ENCODE measurements around the gene TUBA4A.
"Not testable (repeated sequence)": the region's sequence is repeated elsewhere in the genome, so short reads cannot be mapped to it uniquely, and the experiment has no call there.

The TUBA4A gene

GRCh38 chr2:219253753-219254589, at the start of gene TUBA4A:
TSS of gene TUBA4A (minus strand) at chr2:219253918. CDS start at chr2:219253858, 60 bp downstream.
- DNase-seq: peak; percentile 73

DNA sequence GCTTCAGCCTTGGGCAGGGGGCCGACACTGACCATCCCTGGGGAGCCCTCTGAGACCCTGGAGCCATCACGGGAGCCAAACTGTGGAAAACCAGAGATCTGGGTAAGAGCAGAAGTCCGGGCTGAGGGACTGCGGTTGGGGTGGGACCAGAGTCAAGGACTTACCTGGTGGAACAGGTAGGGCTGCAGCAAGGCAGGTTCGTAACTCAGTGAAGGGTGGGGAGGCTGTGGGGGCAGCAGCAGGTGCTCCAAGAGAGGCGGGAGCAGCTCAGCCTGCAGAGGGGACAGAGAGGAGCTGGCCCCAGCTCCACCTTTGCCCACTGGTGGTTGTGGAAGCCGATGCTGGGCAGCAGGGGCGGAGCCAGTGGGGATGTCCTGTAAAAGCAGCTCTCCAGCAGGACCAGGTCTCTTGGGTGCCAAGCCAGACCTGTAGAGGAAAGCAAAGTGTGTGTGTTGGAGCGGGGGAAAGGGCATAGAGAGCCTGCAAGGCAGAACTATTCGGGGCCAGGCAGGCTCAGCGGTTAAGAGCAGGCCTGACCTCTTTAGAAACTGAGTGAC, 48.8 kb upstream of the TUBA4A start:
- DNase-seq: no peak

GRCh38 chr2:219300022-219300421, 46.3 kb upstream of the TUBA4A start:
- no peak for DNase-seq

- no peak for DNase-seq
Observed at GRCh38 chr2:219299372-219299760, 45.6 kb upstream of the TUBA4A start.

DNA sequence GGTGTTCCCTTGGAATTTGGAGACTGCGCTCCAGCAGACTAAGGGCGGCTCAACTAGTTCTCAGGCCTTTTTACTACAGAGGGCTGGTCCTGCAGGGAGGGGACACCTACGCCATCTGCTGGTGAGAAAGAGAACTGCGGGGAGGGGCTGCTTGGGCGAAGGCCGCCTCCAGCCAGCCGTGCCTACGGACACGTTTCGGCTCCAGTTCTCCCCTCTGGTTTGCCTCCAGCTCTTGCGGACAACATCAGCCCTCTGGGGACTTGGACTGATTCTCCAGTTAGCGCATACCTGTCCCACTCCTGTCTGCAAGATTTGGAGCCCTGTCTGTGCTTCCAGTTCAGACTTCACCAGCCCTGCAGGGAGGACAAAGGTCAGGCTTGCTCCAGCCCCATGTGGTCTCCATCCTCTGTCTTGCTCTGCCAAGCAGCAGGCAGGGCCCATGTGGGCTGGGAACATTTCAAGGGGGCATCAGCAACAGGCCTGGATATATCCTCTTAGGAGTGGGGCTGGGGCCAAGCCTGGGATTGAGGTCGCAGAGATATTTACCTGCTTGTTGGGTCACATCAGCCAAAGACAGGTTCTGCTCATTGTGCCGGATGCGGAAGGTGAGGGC, 45.1 kb upstream of the TUBA4A start:
- peak; percentile 66 for DNase-seq

- no peak for DNase-seq
Observed at GRCh38 chr2:219297766-219298456, 44.2 kb upstream of the TUBA4A start.

DNA sequence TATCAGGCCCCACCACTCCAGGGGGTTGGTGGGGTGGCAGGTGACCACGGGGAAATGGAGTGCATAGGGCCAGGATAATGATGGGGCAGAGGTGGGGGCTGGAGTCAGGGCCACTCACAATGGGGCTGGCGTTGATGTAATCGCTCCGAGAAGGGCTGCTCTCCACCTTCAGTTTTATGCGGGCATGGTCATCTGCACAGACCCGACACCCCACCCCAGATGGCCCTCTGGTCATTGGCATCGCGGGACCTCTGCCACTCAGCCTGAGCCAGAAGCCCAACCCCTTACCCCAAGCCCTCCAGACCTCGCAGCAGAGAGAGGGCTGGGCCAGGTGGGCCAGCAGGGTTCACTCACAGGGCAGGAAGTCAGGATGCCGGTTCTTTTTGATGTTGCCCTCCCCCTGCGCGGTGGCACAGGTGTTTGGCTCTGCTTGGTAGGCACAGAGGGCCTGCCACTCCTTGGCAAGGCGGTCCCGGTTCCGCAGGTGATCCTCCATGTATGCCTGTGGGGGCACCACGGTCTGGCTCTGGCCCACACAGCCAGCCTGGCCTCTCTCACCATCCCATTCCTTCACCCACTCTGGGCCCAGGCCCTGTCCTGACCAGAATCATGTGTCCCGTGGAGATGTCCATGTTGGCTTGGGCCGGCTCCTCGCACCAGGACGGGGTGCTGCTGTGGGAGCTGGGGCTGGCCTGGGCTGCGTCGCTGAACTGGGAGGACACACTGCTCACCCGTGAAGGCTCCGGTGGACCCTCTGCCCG, 43.1 kb upstream of the TUBA4A start:
- no peak for DNase-seq

- DNase-seq: no peak
Observed at GRCh38 chr2:219296142-219296541, 42.4 kb upstream of the TUBA4A start.

GRCh38 chr2:219294356-219295351, 40.9 kb upstream of the TUBA4A start:
- peak; percentile 80 for DNase-seq

GRCh38 chr2:219293736-219294231, 40.1 kb upstream of the TUBA4A start:
- DNase-seq: no peak

DNA sequence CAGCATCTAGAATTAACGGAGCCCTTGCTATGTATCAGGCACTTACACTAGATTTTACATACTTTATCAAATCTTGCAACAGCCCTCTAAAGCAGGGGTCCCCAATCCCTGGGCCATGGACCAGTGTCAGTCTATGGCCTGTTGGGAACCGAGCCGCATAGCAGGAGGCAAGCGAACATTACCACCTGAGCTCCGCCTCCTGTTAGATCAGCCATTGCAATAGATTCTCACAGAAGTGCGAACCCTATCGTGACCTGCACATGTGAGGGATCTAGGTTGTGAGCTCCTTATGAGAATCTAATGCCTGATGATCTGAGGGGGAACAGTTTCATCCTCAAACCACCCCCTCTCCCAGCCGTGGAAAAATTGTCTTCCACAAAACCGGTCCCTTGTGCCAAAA, 38.9 kb upstream of the TUBA4A start:
- no peak for DNase-seq

GRCh38 chr2:219291910-219292490, 38.3 kb upstream of the TUBA4A start:
- DNase-seq: no peak

DNA sequence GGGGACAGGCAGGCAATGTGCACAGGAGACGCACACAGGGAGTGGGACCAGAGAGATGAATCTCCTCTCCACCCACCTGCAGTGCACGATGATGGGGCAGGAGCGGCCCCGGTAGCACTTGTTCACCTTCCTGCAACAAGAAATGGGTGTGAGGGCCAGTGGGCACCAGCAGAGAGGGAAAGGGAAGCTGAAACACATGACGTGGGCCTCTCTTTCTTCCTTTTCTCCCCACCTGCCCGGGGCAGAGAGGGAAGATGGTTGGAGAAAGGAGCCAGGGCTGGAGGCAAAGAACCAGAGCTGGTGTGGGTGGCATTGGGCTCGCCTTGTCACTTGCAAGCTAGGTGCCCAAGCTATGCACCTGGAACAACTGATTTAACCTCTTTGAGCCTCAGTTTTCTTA, 37.7 kb upstream of the TUBA4A start:
- DNase-seq: no peak

DNA sequence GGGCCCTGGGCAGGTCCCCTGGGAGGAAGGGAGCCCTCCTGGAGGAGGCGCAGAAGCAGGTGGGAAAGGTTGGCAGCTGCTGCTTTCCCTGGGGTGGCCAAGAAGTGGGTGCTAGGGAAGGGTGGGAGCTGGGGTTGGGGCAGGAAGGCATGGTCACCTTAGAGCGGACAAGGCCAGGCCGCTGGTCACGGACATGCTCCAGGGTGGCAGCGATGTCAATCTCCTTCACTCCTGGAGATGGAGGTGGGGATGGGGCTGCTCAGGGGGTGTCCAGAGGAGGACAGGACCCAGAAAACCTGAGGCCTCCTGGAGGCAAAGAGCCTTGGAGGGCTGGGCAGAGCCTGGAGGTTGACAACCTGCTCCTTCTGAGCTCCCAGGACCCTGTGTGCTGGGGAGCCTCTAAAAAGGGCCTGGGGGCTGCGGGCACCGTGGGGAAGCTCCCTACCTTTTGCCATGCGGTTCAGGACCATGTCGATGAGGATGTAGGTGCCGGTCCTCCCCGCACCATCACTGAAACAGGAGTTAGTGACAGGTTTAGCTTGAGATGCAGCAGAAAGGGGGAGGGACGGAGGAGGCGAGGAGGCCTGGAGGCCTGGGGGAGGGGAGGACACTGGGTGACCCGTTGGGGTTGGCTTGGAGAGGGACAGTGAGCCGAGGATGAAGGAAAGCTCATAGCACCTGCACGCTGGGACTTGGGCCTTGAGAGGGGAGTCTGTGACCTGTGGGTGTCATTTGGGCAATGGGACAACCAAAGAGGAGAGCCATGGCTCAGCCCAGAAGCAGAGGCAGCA, 36.9 kb upstream of the TUBA4A start:
- no peak for DNase-seq

DNA sequence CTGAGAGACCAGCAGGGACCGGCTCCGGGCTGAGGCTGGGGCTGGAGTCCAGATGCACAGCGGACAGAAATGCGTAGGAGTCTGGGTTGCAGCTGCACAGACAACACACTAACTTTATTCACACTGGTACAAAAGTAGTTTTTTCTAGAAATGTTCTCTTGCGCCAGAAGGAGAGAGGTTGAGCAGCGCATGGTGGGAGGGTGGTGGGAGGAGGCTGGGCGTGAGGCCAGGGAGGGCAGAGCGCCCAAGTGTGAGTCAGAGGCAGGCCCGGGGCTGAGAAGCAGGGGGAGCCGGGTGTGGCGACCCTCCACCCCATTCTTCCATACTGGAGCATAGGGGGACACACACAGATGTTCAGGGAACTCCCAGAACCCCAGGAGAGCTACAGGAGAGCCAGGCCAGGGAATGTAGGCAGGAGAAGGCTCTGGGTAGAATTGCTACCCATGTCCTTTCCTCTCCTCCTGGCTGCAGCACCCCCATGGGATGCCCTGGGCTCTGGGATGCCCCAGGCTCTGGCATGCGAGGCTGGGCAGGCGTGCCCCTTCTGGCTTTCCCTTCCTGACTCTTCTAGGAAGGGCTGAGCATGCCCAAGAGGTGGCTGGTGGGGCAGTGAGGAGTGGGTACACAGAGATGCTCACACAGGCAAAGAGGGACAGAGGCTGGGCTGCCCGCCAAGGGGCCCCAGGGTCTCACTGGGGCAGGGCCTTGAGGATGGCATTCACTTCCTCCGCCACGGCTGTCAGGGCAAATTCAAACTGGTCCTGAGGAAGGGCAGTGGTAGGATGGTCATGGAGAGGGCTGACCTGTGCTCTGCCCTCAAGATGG, 36.0 kb upstream of the TUBA4A start:
- peak; percentile 69 for DNase-seq

DNA sequence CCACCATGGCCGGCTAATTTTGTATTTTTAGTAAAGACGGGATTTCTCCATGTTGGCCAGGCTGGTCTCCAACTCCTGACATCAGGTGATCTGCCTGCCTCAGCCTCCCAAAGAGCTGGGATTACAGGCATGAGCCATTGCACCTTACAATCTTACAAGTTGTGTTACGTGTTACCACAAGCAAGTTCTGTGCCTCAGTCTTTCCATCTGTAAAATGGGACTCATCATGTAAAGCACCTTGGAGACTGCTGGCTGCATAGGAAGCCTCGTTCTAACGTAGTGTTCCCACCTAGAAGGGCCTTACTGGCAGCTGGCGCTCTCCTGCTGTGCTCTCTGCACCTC, 35.4 kb upstream of the TUBA4A start:
- no peak for DNase-seq

DNA sequence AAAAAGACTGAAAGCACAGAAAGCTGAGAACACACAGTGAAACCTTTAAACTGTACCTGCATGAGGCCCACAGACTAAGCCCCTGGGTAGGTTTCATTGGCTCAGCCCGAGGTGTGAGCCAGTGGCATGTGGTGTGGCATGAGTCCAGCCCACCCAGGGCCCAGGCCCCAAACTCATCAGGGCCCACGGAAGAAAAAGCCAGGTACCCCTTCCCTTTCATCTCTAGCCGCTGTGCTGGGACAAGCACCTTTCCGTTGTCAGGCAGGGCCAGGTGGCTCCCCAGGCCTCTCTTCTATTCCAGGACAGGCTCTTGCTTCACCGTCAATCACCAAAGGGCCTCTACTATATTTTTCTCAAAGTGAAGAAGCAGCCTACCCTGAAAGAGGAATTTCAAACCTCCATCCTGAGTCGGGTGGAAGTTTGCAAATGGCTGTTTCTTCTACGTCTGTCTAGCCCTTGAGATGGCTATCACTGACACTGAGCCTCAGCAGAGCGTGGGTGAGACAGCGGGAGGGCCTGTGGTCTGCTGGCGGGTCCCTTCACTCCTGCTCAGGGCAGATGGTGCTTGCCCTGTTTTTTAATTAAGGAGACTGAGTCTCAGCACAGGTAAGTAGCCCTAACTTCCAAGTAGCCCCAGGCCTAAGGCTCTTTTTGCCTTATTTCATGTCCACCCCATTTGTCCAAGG, 34.0 kb upstream of the TUBA4A start:
- no peak for DNase-seq

GRCh38 chr2:219287116-219287440, 33.4 kb upstream of the TUBA4A start:
- not testable (repeated sequence) for DNase-seq

All from NCI-H2171 treated with DMSO at 0.1 percent for 48 hours (cell line).